Tibial nerve (tissue), 4 donors: ENCODE data around the gene CLCN1. TPM values are rescaled to one million over a fixed set of nuclear protein-coding genes. Genes with fewer than 3 reads are reported as not detected.

Experiments
- DNase-seq, 2 donors: peaks; one replicate each; pipeline ENCODE4 v3.0.0-alpha.2; 2019; ENCODE audit warnings: low spot score in 2 of 2
- H3K27ac ChIP-seq, 4 donors: fragments of 200-600 bp; sonication (generic) in 3 of 4; one replicate each; pipeline ENCODE4 v1.5.1; 2017 to 2019; ENCODE audit warnings: mild to moderate bottlenecking in 1 of 4
- H3K27me3 ChIP-seq, 2 donors: fragments of 200-600 bp; sonication (generic) in 1 of 2; one replicate each; pipeline versions ENCODE4 v1.5.1 to v1.6.0; 2017 to 2019
- H3K36me3 ChIP-seq, 3 donors: fragments of 200-600 bp; sonication (generic); one replicate each; pipeline ENCODE4 v1.5.1; 2018 to 2019
- H3K4me1 ChIP-seq, 4 donors: fragments of 200-600 bp; sonication (generic) in 3 of 4; one replicate each; pipeline ENCODE4 v1.5.1; 2017 to 2019
- H3K4me3 ChIP-seq, 4 donors: fragments of 200-600 bp; sonication (generic) in 3 of 4; one replicate each; pipeline ENCODE4 v1.5.1; 2017 to 2019; ENCODE audit warnings: mild to moderate bottlenecking in 1 of 4, moderate library complexity in 1 of 4
- H3K9me3 ChIP-seq, 4 donors: fragments of 200-600 bp; sonication (generic) in 3 of 4; one replicate each; pipeline ENCODE4 v1.5.1; 2017 to 2019
- CTCF ChIP-seq, 5 experiments: fragments of 200-600 bp in 3 of 5; fragments of 450-650 bp in 2 of 5; sonication (generic) in 3 of 5; IDR thresholded peaks; one replicate each; pipeline ENCODE4 v1.5.1; 2016 to 2019; ENCODE audit warnings: antibody characterized with exemption in 5 of 5, mild to moderate bottlenecking in 3 of 5, moderate library complexity in 2 of 5
- EP300 ChIP-seq, 2 donors: sonication (generic); formaldehyde crosslinking; IDR thresholded peaks; one replicate each; pipeline ENCODE4 v1.6.1; 2017; ENCODE audit warnings: antibody characterized with exemption in 2 of 2, mild to moderate bottlenecking in 1 of 2
- POLR2A ChIP-seq, 2 donors: fragments of 450-650 bp; IDR thresholded peaks; one replicate each; pipeline ENCODE4 v1.6.1; 2017; ENCODE audit warnings: antibody characterized with exemption in 2 of 2, mild to moderate bottlenecking in 2 of 2, moderate library complexity in 2 of 2
- WGBS, 2 donors: methylation state at CpG; one replicate each; pipeline ENCODE4 v1.1.5; 2018; 5-methylcytosine and 5-hydroxymethylcytosine counted together
- total RNA-seq, 4 donors: library from RNA; depleted of rRNA; stranded (reverse); fragments of >200 nt; gene quantifications; one replicate each; pipeline ENCODE4 v1.1.0, GENCODE V29; 2016

CLCN1 gene
- total RNA-seq, 4 donors from 2014 or later, result not detected

- Histone ChIP-seq H3K27me3 (peaks cover 0 to 4% of the 10 kb centered on the region in 2 donors), H3K4me3 (no peak overlapping the region), H3K36me3 (peaks cover 0 to 5% (median 0%) of the 10 kb centered on the region in 3 donors), H3K9me3 (no peaks in the 10 kb centered on the region), H3K4me1 (no peaks in the 10 kb centered on the region), H3K27ac (no peak overlapping the region)
- no peak for DNase-seq
- 57% methylated on average over 10 to 11 of the region's 11 CpGs for WGBS, 2 donors
- TF ChIP-seq POLR2A (IDR thresholded peaks at IDR 0.05) (no peak), CTCF (IDR thresholded peaks at IDR 0.05) (no peak), EP300 (IDR thresholded peaks at IDR 0.05) (no peak)
Observed at GRCh38 chr7:143352531-143353002, 36.7 kb downstream of the CLCN1 start.

- no peak for TF ChIP-seq POLR2A (IDR thresholded peaks at IDR 0.05)
- TF ChIP-seq EP300 (IDR thresholded peaks at IDR 0.05), result no peak
- no peak for TF ChIP-seq CTCF (IDR thresholded peaks at IDR 0.05)
- WGBS, 2 donors, result 90 to 94% methylated on average over 8 of the region's 8 CpGs
- no peaks in the 10 kb centered on the region for H3K4me1 ChIP-seq
- no peak for DNase-seq
- peaks cover 0 to 5% (median 0%) of the 10 kb centered on the region in 3 donors for H3K36me3 ChIP-seq
- H3K27me3 ChIP-seq, result peaks cover 0 to 4% of the 10 kb centered on the region in 2 donors
- no peak overlapping the region for H3K27ac ChIP-seq
- H3K9me3 ChIP-seq, result no peaks in the 10 kb centered on the region
- H3K4me3 ChIP-seq, result no peak overlapping the region
Observed at GRCh38 chr7:143354376-143354775, 38.5 kb downstream of the CLCN1 start.

GRCh38 chr7:143354965-143355364, 39.1 kb downstream of the CLCN1 start:
- no peaks in the 10 kb centered on the region for H3K9me3 ChIP-seq
- H3K27me3 ChIP-seq, result peaks cover 0 to 4% of the 10 kb centered on the region in 2 donors
- no peak overlapping the region for H3K4me3 ChIP-seq
- 87 to 93% methylated on average over 8 of the region's 8 CpGs for WGBS, 2 donors
- H3K27ac ChIP-seq, result no peak overlapping the region
- TF ChIP-seq CTCF (IDR thresholded peaks at IDR 0.05) (no peak), EP300 (IDR thresholded peaks at IDR 0.05) (no peak), POLR2A (IDR thresholded peaks at IDR 0.05) (no peak)
- H3K36me3 ChIP-seq, result peaks cover 0 to 5% (median 0%) of the 10 kb centered on the region in 3 donors
- no peaks in the 10 kb centered on the region for H3K4me1 ChIP-seq
- DNase-seq, result no peak

GRCh38 chr7:143355450-143356385, 39.8 kb downstream of the CLCN1 start:
- no peaks in the 10 kb centered on the region for H3K9me3 ChIP-seq
- H3K27me3 ChIP-seq, result peaks cover 0 to 10% of the 10 kb centered on the region in 2 donors
- peaks cover 0 to 5% (median 0%) of the 10 kb centered on the region in 3 donors for H3K36me3 ChIP-seq
- no peaks in the 10 kb centered on the region for H3K4me1 ChIP-seq
- 88 to 92% methylated on average over 15 to 16 of the region's 16 CpGs for WGBS, 2 donors
- no peak overlapping the region for H3K4me3 ChIP-seq
- TF ChIP-seq POLR2A (IDR thresholded peaks at IDR 0.05), result no peak
- no peak for TF ChIP-seq CTCF (IDR thresholded peaks at IDR 0.05)
- TF ChIP-seq EP300 (IDR thresholded peaks at IDR 0.05), result no peak
- DNase-seq, result no peak
- H3K27ac ChIP-seq, result no peak overlapping the region
